ENCODE data around the gene NKAPL. TPM values are rescaled to one million over a fixed set of nuclear protein-coding genes. Genes with fewer than 3 reads are reported as not detected.
A peak's percentile ranks its signal among the peaks of the same experiment; 100 is the strongest.

The NKAPL gene
- total and polyA plus RNA-seq, 2 of the 13 experiments (the other 11 are each of a cell fraction or from before 2014, with no cell fraction given), result not detected

DNA sequence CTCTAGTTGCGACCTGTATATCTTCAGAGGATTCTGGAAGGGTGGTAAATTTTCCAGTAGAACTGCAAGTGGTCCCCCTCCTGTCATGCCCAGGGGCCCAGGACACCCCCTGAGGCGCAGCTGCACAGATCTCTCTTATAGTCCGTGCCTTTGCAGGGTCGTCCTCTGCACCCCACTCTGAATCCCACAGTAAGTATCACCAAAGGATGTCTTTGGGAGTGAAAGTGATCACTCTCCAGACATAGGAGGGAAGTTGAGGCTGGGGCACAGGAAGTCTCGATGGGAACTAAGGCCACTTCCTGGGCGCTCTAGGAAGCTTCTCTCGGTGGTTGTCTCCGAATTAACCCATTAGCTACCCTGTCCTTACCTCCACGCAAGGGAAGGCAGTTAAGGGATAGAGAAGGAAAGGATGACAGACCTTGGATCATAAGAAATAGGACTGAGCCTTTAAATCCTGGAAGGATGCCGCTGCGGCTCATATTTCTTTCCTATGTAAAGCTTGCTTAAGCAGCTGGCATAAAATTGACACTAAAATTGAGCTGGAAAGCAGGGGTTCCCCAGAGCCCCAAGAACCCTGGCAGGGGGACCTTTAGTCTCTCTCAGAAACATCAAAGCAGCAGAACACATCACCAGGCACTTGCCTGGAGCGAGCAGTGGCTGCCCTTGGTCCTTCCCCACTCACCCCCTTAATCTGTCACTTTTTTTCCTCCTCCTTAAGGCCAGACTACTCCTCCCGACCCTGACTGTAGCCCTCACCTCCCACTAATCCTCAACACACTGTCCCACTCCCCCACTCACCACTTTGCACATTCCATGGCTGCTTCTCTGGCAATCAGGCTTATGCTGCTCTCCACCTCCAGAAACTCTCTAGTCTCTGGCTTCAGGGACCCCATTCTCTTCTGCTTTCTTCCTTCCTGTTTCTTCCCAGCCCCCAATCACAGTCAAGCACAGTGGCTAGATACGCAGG lies 6.8 kb upstream of the NKAPL start, which contains the start of gene ZKSCAN4 (continued):
- peak; percentile 90 for TF ChIP-seq ZBTB40 (IDR thresholded peaks at IDR 0.05)
- TF ChIP-seq ZBTB40 (CRISPR knock-in tag; IDR thresholded peaks at IDR 0.05), result no peak; the same call in 1 of the 2 replicates
- no peak for TF ChIP-seq MED13 (CRISPR knock-in tag; IDR thresholded peaks at IDR 0.05)
- no peak for TF ChIP-seq ZNF678 (CRISPR knock-in tag; IDR thresholded peaks at IDR 0.05)
- TF ChIP-seq, protein P1, sequence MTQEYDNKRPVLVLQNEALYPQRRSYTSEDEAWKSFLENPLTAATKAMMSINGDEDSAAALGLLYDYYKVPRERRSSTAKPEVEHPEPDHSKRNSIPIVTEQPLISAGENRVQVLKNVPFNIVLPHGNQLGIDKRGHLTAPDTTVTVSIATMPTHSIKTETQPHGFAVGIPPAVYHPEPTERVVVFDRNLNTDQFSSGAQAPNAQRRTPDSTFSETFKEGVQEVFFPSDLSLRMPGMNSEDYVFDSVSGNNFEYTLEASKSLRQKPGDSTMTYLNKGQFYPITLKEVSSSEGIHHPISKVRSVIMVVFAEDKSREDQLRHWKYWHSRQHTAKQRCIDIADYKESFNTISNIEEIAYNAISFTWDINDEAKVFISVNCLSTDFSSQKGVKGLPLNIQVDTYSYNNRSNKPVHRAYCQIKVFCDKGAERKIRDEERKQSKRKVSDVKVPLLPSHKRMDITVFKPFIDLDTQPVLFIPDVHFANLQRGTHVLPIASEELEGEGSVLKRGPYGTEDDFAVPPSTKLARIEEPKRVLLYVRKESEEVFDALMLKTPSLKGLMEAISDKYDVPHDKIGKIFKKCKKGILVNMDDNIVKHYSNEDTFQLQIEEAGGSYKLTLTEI (CRISPR knock-in tag; conservative IDR thresholded peaks at IDR 0.05), result no peak
- TF ChIP-seq KIAA2018 (CRISPR knock-in tag; IDR thresholded peaks at IDR 0.05; ENCODE audit: borderline replicate concordance), result no peak

Measured in HepG2 (cell line).